ENCODE results near the gene CAMK2B. TPM values are rescaled to one million over a fixed set of nuclear protein-coding genes. Genes with fewer than 3 reads are reported as not detected.

CAMK2B gene
- 0.15 and 1.6 TPM in 2 replicates for total RNA-seq

GRCh38 chr7:44325201-44325671 lies at the start of gene CAMK2B:
TSS of gene CAMK2B (minus strand) at chr7:44325594. CDS start at chr7:44325421, 173 bp downstream.

GRCh38 chr7:44200699-44201461 lies 124.5 kb downstream of the CAMK2B start, which contains the start of gene YKT6:
TSS of gene YKT6 (plus strand) at chr7:44200978. CDS start at chr7:44201136, 158 bp downstream.

GRCh38 chr7:44189286-44189992 lies 136.0 kb downstream of the CAMK2B start, which contains the start of gene GCK:
TSS of gene GCK (minus strand) at chr7:44189439. CDS start at chr7:44188953, 486 bp downstream.

Other genes with a start within 250 kb of the CAMK2B start
- 6.8 and 8.2 TPM in 2 replicates for gene POLM, start 243.1 kb downstream of the CAMK2B start, total RNA-seq
- gene AEBP1, start 221.2 kb downstream of the CAMK2B start, total RNA-seq, result 4.7 and 5.8 TPM in 2 replicates
- 75.7 and 83.1 TPM in 2 replicates for gene POLD2, start 202.0 kb downstream of the CAMK2B start, total RNA-seq
- gene MYL7, start 184.3 kb downstream of the CAMK2B start, total RNA-seq, result not detected in 2 replicates
- 0.15 and 1.3 TPM in 2 replicates for gene GCK, start 136.2 kb downstream of the CAMK2B start, total RNA-seq
- 91.6 and 114 TPM in 2 replicates for gene YKT6, start 124.6 kb downstream of the CAMK2B start, total RNA-seq
- 74.4 and 80.7 TPM in 2 replicates for gene NUDCD3, start 165.1 kb upstream of the CAMK2B start, total RNA-seq
- not detected in 2 replicates for gene NPC1L1, start 215.7 kb upstream of the CAMK2B start, total RNA-seq
- 70.8 and 76.1 TPM in 2 replicates for gene DDX56, start 248.3 kb upstream of the CAMK2B start, total RNA-seq

Measured in epithelial cell of umbilical artery (primary cell).